ENCODE measurements around the gene ZSCAN30. TPM values are rescaled to one million over a fixed set of nuclear protein-coding genes. Genes with fewer than 3 reads are reported as not detected.

ZSCAN30 gene
- total and polyA plus RNA-seq, 2 of the 13 experiments (the other 11 are each of a cell fraction or from before 2014, with no cell fraction given), result 7.4 to 7.7 TPM

GRCh38 chr18:35277633-35278032, 12.4 kb downstream of the ZSCAN30 start:
- H3K27ac ChIP-seq (ENCODE audit: extremely low read length, insufficient read depth, low read length), result no peak overlapping the region
- ATAC-seq (no peak), FAIRE-seq (no peak), DNase-seq (ENCODE audit: low spot score) (no peak)
- H3K4me1 ChIP-seq (ENCODE audit: insufficient read depth, low read length), result no peaks in the 10 kb centered on the region
- no peak overlapping the region for H3K4me3 ChIP-seq (replicated peaks in 1 of 3; ENCODE audit: insufficient read depth in 1 of 3, low read depth in 2 of 3, low read length in 3 of 3)
- H3K36me3 ChIP-seq (replicated peaks in 1 of 2; ENCODE audit: control insufficient read depth in 1 of 2, insufficient read depth in 2 of 2, low read length in 2 of 2), result 0 out of 5 replicates have a peak, but pooled peaks cover 0 to 2% of the 10 kb centered on the region in 2 experiments
- in situ Hi-C loops (cut with HindIII; ENCODE audit: extremely low pct_ligation_motif_present, low pct_unique_long_range_greater_than_20kb) (no loop called here), intact Hi-C loops (cut with micrococcal nuclease; ENCODE audit: unreplicated experiment) (no loop called here)
- no peak overlapping the region for H3K9ac ChIP-seq (ENCODE audit: insufficient read depth, low read depth, low read length)
- TF ChIP-seq, protein P1, sequence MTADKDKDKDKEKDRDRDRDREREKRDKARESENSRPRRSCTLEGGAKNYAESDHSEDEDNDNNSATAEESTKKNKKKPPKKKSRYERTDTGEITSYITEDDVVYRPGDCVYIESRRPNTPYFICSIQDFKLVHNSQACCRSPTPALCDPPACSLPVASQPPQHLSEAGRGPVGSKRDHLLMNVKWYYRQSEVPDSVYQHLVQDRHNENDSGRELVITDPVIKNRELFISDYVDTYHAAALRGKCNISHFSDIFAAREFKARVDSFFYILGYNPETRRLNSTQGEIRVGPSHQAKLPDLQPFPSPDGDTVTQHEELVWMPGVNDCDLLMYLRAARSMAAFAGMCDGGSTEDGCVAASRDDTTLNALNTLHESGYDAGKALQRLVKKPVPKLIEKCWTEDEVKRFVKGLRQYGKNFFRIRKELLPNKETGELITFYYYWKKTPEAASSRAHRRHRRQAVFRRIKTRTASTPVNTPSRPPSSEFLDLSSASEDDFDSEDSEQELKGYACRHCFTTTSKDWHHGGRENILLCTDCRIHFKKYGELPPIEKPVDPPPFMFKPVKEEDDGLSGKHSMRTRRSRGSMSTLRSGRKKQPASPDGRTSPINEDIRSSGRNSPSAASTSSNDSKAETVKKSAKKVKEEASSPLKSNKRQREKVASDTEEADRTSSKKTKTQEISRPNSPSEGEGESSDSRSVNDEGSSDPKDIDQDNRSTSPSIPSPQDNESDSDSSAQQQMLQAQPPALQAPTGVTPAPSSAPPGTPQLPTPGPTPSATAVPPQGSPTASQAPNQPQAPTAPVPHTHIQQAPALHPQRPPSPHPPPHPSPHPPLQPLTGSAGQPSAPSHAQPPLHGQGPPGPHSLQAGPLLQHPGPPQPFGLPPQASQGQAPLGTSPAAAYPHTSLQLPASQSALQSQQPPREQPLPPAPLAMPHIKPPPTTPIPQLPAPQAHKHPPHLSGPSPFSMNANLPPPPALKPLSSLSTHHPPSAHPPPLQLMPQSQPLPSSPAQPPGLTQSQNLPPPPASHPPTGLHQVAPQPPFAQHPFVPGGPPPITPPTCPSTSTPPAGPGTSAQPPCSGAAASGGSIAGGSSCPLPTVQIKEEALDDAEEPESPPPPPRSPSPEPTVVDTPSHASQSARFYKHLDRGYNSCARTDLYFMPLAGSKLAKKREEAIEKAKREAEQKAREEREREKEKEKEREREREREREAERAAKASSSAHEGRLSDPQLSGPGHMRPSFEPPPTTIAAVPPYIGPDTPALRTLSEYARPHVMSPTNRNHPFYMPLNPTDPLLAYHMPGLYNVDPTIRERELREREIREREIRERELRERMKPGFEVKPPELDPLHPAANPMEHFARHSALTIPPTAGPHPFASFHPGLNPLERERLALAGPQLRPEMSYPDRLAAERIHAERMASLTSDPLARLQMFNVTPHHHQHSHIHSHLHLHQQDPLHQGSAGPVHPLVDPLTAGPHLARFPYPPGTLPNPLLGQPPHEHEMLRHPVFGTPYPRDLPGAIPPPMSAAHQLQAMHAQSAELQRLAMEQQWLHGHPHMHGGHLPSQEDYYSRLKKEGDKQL (CRISPR knock-in tag; IDR thresholded peaks at IDR 0.05; ENCODE audit: low read depth), result no peak
- TF ChIP-seq ZNF567 (CRISPR knock-in tag; IDR thresholded peaks at IDR 0.05; ENCODE audit: borderline replicate concordance), result no peak
- H4K20me1 ChIP-seq (ENCODE audit: insufficient read depth, low read length), result no peaks in the 10 kb centered on the region
- ChIA-PET POLR2A (no interaction called here), CTCF (ENCODE audit: low intra/inter-chr PET ratio, low total read pairs) (no interaction called here)
- H3K27me3 ChIP-seq (ENCODE audit: control insufficient read depth in 1 of 2, insufficient read depth in 2 of 2, low read length in 2 of 2), result no peaks in the 10 kb centered on the region
- H3K79me2 ChIP-seq (ENCODE audit: insufficient read depth, low read length), result no peaks in the 10 kb centered on the region
- H3K9me3 ChIP-seq (ENCODE audit: low read length), result no peaks in the 10 kb centered on the region
- H2AFZ ChIP-seq (ENCODE audit: low read length), result no peak overlapping the region
- no TSS peak for BruUV-seq (replicated peaks)
- no peak overlapping the region for H3K4me2 ChIP-seq (ENCODE audit: low read depth, low read length)

- H2AFZ ChIP-seq (ENCODE audit: low read length), result no peak overlapping the region
- in situ Hi-C loops (cut with HindIII; ENCODE audit: extremely low pct_ligation_motif_present, low pct_unique_long_range_greater_than_20kb) (no loop called here), intact Hi-C loops (cut with micrococcal nuclease; ENCODE audit: unreplicated experiment) (no loop called here)
- no peak overlapping the region for H3K27ac ChIP-seq (ENCODE audit: extremely low read length, insufficient read depth, low read length)
- H4K20me1 ChIP-seq (ENCODE audit: insufficient read depth, low read length), result no peaks in the 10 kb centered on the region
- H3K4me3 ChIP-seq (replicated peaks in 1 of 3; ENCODE audit: insufficient read depth in 1 of 3, low read depth in 2 of 3, low read length in 3 of 3), result no peak overlapping the region
- POLR2A ChIA-PET, result no interaction called here
- DNase-seq (ENCODE audit: low spot score), result no peak
- no peaks in the 10 kb centered on the region for H3K9me3 ChIP-seq (ENCODE audit: low read length)
- ATAC-seq, result no peak
- 87% methylated on average over 3 of the region's 3 CpGs for WGBS (ENCODE audit: low lambda C conversion rate)
- H3K36me3 ChIP-seq (replicated peaks in 1 of 2; ENCODE audit: control insufficient read depth in 1 of 2, insufficient read depth in 2 of 2, low read length in 2 of 2), result no peaks in the 10 kb centered on the region
- H3K4me2 ChIP-seq (ENCODE audit: low read depth, low read length), result no peak overlapping the region
- FAIRE-seq, result no peak
- no peak overlapping the region for H3K9ac ChIP-seq (ENCODE audit: insufficient read depth, low read depth, low read length)
- no peaks in the 10 kb centered on the region for H3K79me2 ChIP-seq (ENCODE audit: insufficient read depth, low read length)
- BruUV-seq (replicated peaks), result no TSS peak
- no peaks in the 10 kb centered on the region for H3K27me3 ChIP-seq (ENCODE audit: control insufficient read depth in 1 of 2, insufficient read depth in 2 of 2, low read length in 2 of 2)
- H3K4me1 ChIP-seq (ENCODE audit: insufficient read depth, low read length), result no peaks in the 10 kb centered on the region
- CTCF ChIA-PET (ENCODE audit: low intra/inter-chr PET ratio, low total read pairs), result no interaction called here
- TF ChIP-seq ZNF564 (CRISPR knock-in tag; IDR thresholded peaks at IDR 0.05) (no peak), PITX1 (CRISPR knock-in tag; IDR thresholded peaks at IDR 0.05) (no peak), NR1H2 (CRISPR knock-in tag; IDR thresholded peaks at IDR 0.05; ENCODE audit: borderline replicate concordance, low read depth) (no peak), DBP (CRISPR knock-in tag; IDR thresholded peaks at IDR 0.05; ENCODE audit: not compliant biosample characterization) (no peak), ZNF335 (CRISPR knock-in tag; IDR thresholded peaks at IDR 0.05) (no peak), MED13 (CRISPR knock-in tag; IDR thresholded peaks at IDR 0.05) (no peak), PBX3 (CRISPR knock-in tag; IDR thresholded peaks at IDR 0.05; ENCODE audit: borderline replicate concordance) (no peak), SKI (IDR thresholded peaks at IDR 0.05; ENCODE audit: partially characterized antibody) (no peak)
These were observed 13.8 kb downstream of the ZSCAN30 start for GRCh38 chr18:35276267-35276666.

Data from HepG2 (cell line).